Measurements from ENCODE around the gene FAM98C.

Gene FAM98C

DNA sequence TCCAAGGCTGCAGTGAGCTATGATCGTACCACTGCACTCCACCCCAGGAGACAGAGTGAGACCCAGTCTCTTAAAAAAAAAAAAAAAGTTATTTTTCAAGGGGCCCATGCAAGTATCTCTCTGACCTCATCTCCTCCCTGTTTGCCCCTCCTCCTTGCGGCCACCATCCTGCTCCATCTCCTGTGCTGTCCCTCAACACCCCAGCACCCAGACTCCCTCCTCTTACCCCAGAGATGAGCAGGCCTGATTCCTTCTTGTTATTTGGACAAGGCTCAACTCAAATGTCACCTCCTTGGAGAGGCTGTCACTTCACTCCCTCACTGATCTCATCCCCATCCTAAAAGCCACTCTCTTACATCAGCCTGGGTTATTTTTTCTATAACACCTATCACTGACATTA, 35.0 kb downstream of the FAM98C start:
- TF ChIP-seq, protein P1, sequence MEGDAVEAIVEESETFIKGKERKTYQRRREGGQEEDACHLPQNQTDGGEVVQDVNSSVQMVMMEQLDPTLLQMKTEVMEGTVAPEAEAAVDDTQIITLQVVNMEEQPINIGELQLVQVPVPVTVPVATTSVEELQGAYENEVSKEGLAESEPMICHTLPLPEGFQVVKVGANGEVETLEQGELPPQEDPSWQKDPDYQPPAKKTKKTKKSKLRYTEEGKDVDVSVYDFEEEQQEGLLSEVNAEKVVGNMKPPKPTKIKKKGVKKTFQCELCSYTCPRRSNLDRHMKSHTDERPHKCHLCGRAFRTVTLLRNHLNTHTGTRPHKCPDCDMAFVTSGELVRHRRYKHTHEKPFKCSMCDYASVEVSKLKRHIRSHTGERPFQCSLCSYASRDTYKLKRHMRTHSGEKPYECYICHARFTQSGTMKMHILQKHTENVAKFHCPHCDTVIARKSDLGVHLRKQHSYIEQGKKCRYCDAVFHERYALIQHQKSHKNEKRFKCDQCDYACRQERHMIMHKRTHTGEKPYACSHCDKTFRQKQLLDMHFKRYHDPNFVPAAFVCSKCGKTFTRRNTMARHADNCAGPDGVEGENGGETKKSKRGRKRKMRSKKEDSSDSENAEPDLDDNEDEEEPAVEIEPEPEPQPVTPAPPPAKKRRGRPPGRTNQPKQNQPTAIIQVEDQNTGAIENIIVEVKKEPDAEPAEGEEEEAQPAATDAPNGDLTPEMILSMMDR (IDR thresholded peaks at IDR 0.05; ENCODE audit: control insufficient read depth, extremely low read depth, insufficient read depth), result no peak
- no peak overlapping the region for H3K4me3 ChIP-seq (ENCODE audit: low read depth, low read length)
- DNase-seq (ENCODE audit: low read depth), result no peak

DNA sequence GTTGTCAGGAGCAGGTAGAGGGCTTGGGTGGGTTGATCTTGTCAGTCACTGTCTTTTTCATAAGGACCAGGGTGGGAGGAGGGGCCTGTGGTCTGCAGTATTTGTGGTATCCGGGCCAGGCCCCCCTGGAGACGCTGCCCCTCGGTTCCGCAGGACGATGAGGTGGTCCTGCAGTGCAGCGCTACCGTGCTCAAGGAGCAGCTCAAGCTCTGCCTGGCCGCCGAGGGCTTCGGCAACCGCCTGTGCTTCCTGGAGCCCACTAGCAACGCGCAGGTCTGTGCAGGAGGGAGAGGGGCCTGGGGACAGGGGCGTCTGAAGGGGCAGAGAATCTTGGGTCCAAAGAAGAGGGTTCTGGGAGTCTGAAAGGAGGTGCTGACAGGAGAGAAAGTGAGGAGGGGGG, 37.7 kb downstream of the FAM98C start:
- TF ChIP-seq, protein P1 (IDR thresholded peaks at IDR 0.05; ENCODE audit: control insufficient read depth, extremely low read depth, insufficient read depth), result no peak
- no peak overlapping the region for H3K4me3 ChIP-seq (ENCODE audit: low read depth, low read length)
- DNase-seq (ENCODE audit: low read depth), result no peak

DNA sequence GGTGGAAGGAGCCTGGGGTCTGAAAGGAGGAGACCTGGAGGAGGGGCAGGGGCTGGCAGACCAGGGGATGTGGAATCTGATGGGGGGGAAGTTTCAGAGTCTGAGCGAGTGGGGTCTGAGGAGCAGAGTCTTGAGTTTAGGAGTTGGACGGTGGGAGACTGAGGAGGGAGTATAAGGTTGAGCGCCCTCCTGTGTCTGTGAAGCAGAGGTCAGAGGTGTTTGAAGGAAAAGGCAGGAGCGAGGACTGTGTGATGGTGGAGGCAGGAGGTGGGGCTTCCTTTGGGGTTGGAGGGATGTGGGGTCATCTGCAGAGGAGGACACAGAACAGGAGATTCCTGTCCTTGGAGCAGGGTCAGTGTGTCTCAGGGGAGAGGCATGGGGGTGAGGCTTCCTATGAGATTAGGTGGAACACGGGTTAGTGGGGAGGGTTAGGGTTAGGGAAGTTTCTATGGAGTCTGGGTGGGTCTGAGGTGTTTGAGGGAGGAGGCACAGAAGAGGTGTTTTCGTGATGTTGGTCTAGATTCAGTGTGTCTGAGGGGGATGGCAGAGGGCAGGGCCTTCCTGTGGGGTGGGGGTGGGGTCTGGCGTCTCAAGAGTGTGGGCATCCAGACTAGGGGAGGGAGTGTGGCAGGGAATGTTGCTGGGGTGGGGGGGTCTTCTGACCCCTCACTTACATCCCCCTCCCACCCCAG, 38.9 kb downstream of the FAM98C start:
- TF ChIP-seq, protein P1 (IDR thresholded peaks at IDR 0.05; ENCODE audit: control insufficient read depth, extremely low read depth, insufficient read depth), result no peak
- no peak for DNase-seq (ENCODE audit: low read depth)
- H3K4me3 ChIP-seq (ENCODE audit: low read depth, low read length), result no peak overlapping the region

DNA sequence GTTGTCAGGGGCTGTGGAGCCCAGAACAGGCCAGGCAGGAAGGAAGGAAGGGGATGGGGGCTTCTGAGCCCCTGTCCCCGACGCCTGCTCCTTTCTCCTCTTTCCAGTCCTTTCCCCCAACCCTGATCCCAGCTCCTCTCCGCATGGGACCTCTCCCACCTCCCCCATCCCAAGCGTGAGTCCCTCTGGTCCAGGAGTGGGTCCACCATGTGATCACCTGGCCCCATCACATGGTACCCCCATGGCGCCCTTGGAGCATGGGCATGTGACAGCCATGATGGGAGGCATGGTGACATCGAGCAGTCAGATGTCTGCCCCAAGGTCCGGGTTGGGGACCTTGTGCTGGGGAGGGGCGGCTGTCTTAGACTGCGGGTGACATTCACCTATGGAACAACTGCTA, 39.8 kb downstream of the FAM98C start:
- TF ChIP-seq, protein P1 (IDR thresholded peaks at IDR 0.05; ENCODE audit: control insufficient read depth, extremely low read depth, insufficient read depth), result no peak

DNA sequence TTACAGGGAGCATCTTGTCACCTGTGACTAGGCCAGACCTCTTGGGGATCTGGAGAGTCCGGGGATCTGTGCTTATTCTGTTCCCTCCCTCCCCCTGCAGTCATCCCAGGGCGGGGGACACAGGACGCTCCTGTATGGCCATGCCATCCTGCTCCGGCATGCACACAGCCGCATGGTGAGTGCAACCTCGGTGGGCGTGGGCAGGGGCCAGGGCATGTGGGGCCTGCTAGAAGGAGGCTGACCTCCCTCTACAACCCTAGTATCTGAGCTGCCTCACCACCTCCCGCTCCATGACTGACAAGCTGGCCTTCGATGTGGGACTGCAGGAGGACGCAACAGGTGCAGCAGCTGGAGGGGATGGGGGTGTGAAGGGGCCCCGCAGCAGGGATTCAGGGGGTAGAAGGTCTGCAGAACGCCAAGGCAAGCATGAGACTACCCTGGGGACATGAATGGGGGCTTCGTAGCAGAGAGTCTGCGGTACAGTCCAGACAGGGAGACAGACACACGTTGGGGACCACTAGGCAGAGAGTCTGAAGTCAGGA, 40.6 kb downstream of the FAM98C start:
- no peak for DNase-seq (ENCODE audit: low read depth)
- no peak overlapping the region for H3K4me3 ChIP-seq (ENCODE audit: low read depth, low read length)
- TF ChIP-seq, protein P1 (IDR thresholded peaks at IDR 0.05; ENCODE audit: control insufficient read depth, extremely low read depth, insufficient read depth), result no peak

More for the DNA sequence above, 39.8 kb downstream of the FAM98C start:
- H3K4me3 ChIP-seq (ENCODE audit: low read depth, low read length), result no peak overlapping the region
- DNase-seq (ENCODE audit: low read depth), result no peak

DNA sequence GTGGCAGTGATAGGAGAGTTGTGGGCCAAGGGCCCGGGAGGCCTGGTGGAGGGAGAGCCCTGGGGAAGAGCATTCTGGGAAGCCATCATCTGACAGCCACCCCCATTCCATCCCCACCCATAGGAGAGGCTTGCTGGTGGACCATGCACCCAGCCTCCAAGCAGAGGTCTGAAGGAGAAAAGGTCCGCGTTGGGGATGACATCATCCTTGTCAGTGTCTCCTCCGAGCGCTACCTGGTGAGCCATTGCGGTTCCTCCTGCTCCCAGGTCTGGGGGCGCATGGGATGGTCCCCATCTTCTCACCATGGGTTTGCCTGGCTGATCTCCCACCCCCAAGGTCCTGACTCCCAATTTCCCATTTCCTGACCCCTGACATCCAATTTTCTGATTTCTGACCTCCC, 41.1 kb downstream of the FAM98C start:
- TF ChIP-seq, protein P1 (IDR thresholded peaks at IDR 0.05; ENCODE audit: control insufficient read depth, extremely low read depth, insufficient read depth), result no peak
- DNase-seq (ENCODE audit: low read depth), result no peak
- H3K4me3 ChIP-seq (ENCODE audit: low read depth, low read length), result no peak overlapping the region

DNA sequence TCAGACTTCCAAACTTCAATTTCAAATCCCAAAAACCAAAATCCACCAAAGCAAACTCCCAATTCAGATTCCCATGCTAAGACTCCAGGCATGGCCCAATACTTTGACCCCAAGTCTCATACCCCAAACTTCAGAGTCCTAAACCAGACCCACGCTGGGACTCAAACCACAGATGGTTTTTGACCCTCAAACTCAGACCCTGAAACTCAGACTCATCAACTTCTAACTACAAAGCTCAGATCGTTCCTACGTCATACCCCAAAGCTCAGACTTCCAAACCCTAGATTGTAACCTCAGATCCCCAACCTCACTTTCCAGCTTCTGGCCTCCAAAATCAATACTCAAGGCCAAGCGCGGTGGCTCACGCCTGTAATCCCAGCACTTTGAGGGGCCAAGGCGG, 42.5 kb downstream of the FAM98C start:
- DNase-seq (ENCODE audit: low read depth), result no peak
- TF ChIP-seq, protein P1 (IDR thresholded peaks at IDR 0.05; ENCODE audit: control insufficient read depth, extremely low read depth, insufficient read depth), result no peak
- no peak overlapping the region for H3K4me3 ChIP-seq (ENCODE audit: low read depth, low read length)

All from LNCaP clone FGC (cell line).